Choroid plexus epithelial cell (primary cell): ENCODE measurements around the gene MBOAT2.

Source experiments
- DNase-seq: peaks from one replicate; pipeline ENCODE4 v3.0.0-alpha.2; 2010; ENCODE audit warnings: low read depth
- H3K4me3 ChIP-seq: 2 replicates; pipeline ENCODE4 v1.5.1; 2011; ENCODE audit warnings: low read depth, mild to moderate bottlenecking, control low read depth, low read length, moderate library complexity
- CTCF ChIP-seq: conservative IDR thresholded peaks from 2 replicates; pipeline ENCODE4 v1.5.1; 2011; ENCODE audit warnings: low read depth, mild to moderate bottlenecking, control low read depth, inconsistent platforms, low read length, moderate library complexity

The MBOAT2 gene

GRCh38 chr2:9018109-9018508 lies 14.6 kb upstream of the MBOAT2 start:
- TF ChIP-seq CTCF, result no peak
- H3K4me3 ChIP-seq, result no peak overlapping the region
- DNase-seq, result no peak

GRCh38 chr2:9017411-9017810 lies 13.9 kb upstream of the MBOAT2 start:
- TF ChIP-seq CTCF, result no peak
- no peak overlapping the region for H3K4me3 ChIP-seq
- no peak for DNase-seq

GRCh38 chr2:9015998-9016397 lies 12.5 kb upstream of the MBOAT2 start:
- H3K4me3 ChIP-seq, result no peak overlapping the region
- DNase-seq, result no peak

GRCh38 chr2:9013403-9013802 lies 9.9 kb upstream of the MBOAT2 start:
- no peak for TF ChIP-seq CTCF
- no peak for DNase-seq

More at GRCh38 chr2:9015998-9016397, 12.5 kb upstream of the MBOAT2 start:
- no peak for TF ChIP-seq CTCF

GRCh38 chr2:9010866-9011265 lies 7.4 kb upstream of the MBOAT2 start:
- no peak for TF ChIP-seq CTCF
- H3K4me3 ChIP-seq, result no peak overlapping the region
- peak; percentile 88 for DNase-seq

More at GRCh38 chr2:9013403-9013802, 9.9 kb upstream of the MBOAT2 start:
- H3K4me3 ChIP-seq, result no peak overlapping the region

- no peak overlapping the region for H3K4me3 ChIP-seq
- TF ChIP-seq CTCF, result no peak
- peak; percentile 26 for DNase-seq
Observed at GRCh38 chr2:9008951-9009664, 5.6 kb upstream of the MBOAT2 start.

GRCh38 chr2:9006368-9006767 lies 2.9 kb upstream of the MBOAT2 start:
- H3K4me3 ChIP-seq, result no peak overlapping the region
- DNase-seq, result no peak
- TF ChIP-seq CTCF, result no peak
